ENCODE data around the gene HAL. TPM values are rescaled to one million over a fixed set of nuclear protein-coding genes. Genes with fewer than 3 reads are reported as not detected.

Gene HAL
- polyA plus RNA-seq, 4 donors: 0.31 to 8.7 (median 1.1) TPM

GRCh38 chr12:95949477-95950206 is 46.5 kb downstream of the HAL start:
- DNase-seq: no peak
- no peaks in the 10 kb centered on the region for H3K27me3 ChIP-seq (ENCODE audit: control insufficient read depth in 3 of 3, insufficient read depth in 3 of 3, low read length in 3 of 3)
- 54 to 77% (median 60%) methylated on average over 4 of the region's 4 CpGs for WGBS, 3 donors
- no peak overlapping the region for H3K27ac ChIP-seq (ENCODE audit: low read depth in 1 of 3, low read length in 2 of 3)
- no peaks in the 10 kb centered on the region for H3K36me3 ChIP-seq (ENCODE audit: control insufficient read depth in 3 of 3, insufficient read depth in 2 of 3, low read depth in 1 of 3, low read length in 3 of 3)
- no peak for FAIRE-seq
- H3K4me3 ChIP-seq (ENCODE audit: low read depth in 1 of 3, low read length in 3 of 3): no peak overlapping the region
- H3K9me3 ChIP-seq (ENCODE audit: control insufficient read depth in 2 of 2, insufficient read depth in 1 of 2, low read depth in 1 of 2, low read length in 1 of 2): no peaks in the 10 kb centered on the region
- H3K4me1 ChIP-seq (ENCODE audit: control insufficient read depth in 3 of 3, insufficient read depth in 2 of 3, low read depth in 1 of 3, low read length in 2 of 3): no peaks in the 10 kb centered on the region

GRCh38 chr12:95944108-95944704 is 51.9 kb downstream of the HAL start:
- H3K9me3 ChIP-seq (ENCODE audit: control insufficient read depth in 2 of 2, insufficient read depth in 1 of 2, low read depth in 1 of 2, low read length in 1 of 2): no peaks in the 10 kb centered on the region
- H3K27me3 ChIP-seq (ENCODE audit: control insufficient read depth in 3 of 3, insufficient read depth in 3 of 3, low read length in 3 of 3): peaks cover 0 to 7% (median 0%) of the 10 kb centered on the region in 3 donors
- WGBS, 3 donors: 74 to 86% (median 81%) methylated on average over 10 of the region's 10 CpGs
- FAIRE-seq (no peak), DNase-seq (no peak)
- H3K4me1 ChIP-seq (ENCODE audit: control insufficient read depth in 3 of 3, insufficient read depth in 2 of 3, low read depth in 1 of 3, low read length in 2 of 3): peaks cover 0 to 5% (median 0%) of the 10 kb centered on the region in 3 donors
- H3K36me3 ChIP-seq (ENCODE audit: control insufficient read depth in 3 of 3, insufficient read depth in 2 of 3, low read depth in 1 of 3, low read length in 3 of 3): no peaks in the 10 kb centered on the region
- no peak overlapping the region for H3K27ac ChIP-seq (ENCODE audit: low read depth in 1 of 3, low read length in 2 of 3)
- no peak overlapping the region for H3K4me3 ChIP-seq (ENCODE audit: low read depth in 1 of 3, low read length in 3 of 3)

GRCh38 chr12:95943330-95943842 is 52.8 kb downstream of the HAL start, which contains the start of gene AMDHD1:
TSS of gene AMDHD1 (plus strand) at chr12:95943331. CDS start at chr12:95943399, 68 bp downstream.
- H3K27ac ChIP-seq (ENCODE audit: low read depth in 1 of 3, low read length in 2 of 3): peak within 1 kb of the TSS; percentile 76 to 93 (median 81)
- FAIRE-seq (no peak), DNase-seq (peak; percentile 40 to 85)
- H3K27me3 ChIP-seq (ENCODE audit: control insufficient read depth in 3 of 3, insufficient read depth in 3 of 3, low read length in 3 of 3): peaks cover 0 to 7% (median 0%) of the 10 kb centered on the region in 3 donors
- peaks cover 0 to 5% (median 0%) of the 10 kb centered on the region in 3 donors for H3K4me1 ChIP-seq (ENCODE audit: control insufficient read depth in 3 of 3, insufficient read depth in 2 of 3, low read depth in 1 of 3, low read length in 2 of 3)
- H3K4me3 ChIP-seq (ENCODE audit: low read depth in 1 of 3, low read length in 3 of 3): peak within 1 kb of the TSS; percentile 82 to 88 (median 87)
- WGBS, 3 donors: 0 to 1% (median 1%) methylated on average over 32 to 38 of the region's 38 CpGs
- H3K9me3 ChIP-seq (ENCODE audit: control insufficient read depth in 2 of 2, insufficient read depth in 1 of 2, low read depth in 1 of 2, low read length in 1 of 2): no peaks in the 10 kb centered on the region
- H3K36me3 ChIP-seq (ENCODE audit: control insufficient read depth in 3 of 3, insufficient read depth in 2 of 3, low read depth in 1 of 3, low read length in 3 of 3): no peaks in the 10 kb centered on the region

GRCh38 chr12:95942524-95943329 is 53.4 kb downstream of the HAL start, which contains the start of gene CCDC38:
TSS of gene CCDC38 (minus strand) at chr12:95942614. CDS start at chr12:95936509, 6,105 bp downstream.
- 0% methylated on average over 35 to 51 of the region's 51 CpGs for WGBS, 3 donors
- peak within 1 kb of the TSS; percentile 82 to 88 (median 87) for H3K4me3 ChIP-seq (ENCODE audit: low read depth in 1 of 3, low read length in 3 of 3)
- H3K36me3 ChIP-seq (ENCODE audit: control insufficient read depth in 3 of 3, insufficient read depth in 2 of 3, low read depth in 1 of 3, low read length in 3 of 3): no peaks in the 10 kb centered on the region
- FAIRE-seq (no peak), DNase-seq (peak; percentile 91)
- H3K27ac ChIP-seq (ENCODE audit: low read depth in 1 of 3, low read length in 2 of 3): peak within 1 kb of the TSS; percentile 76 to 93 (median 81)
- peaks cover 0 to 5% (median 0%) of the 10 kb centered on the region in 3 donors for H3K4me1 ChIP-seq (ENCODE audit: control insufficient read depth in 3 of 3, insufficient read depth in 2 of 3, low read depth in 1 of 3, low read length in 2 of 3)
- H3K27me3 ChIP-seq (ENCODE audit: control insufficient read depth in 3 of 3, insufficient read depth in 3 of 3, low read length in 3 of 3): peaks cover 0 to 7% (median 0%) of the 10 kb centered on the region in 3 donors
- H3K9me3 ChIP-seq (ENCODE audit: control insufficient read depth in 2 of 2, insufficient read depth in 1 of 2, low read depth in 1 of 2, low read length in 1 of 2): no peaks in the 10 kb centered on the region

- DNase-seq: peak in 1 of 2 donors; percentile 8
These were observed 54.0 kb downstream of the HAL start for GRCh38 chr12:95942101-95942523.

GRCh38 chr12:95940514-95940913 is 55.6 kb downstream of the HAL start:
- no peaks in the 10 kb centered on the region for H3K36me3 ChIP-seq (ENCODE audit: control insufficient read depth in 3 of 3, insufficient read depth in 2 of 3, low read depth in 1 of 3, low read length in 3 of 3)
- H3K27ac ChIP-seq (ENCODE audit: low read depth in 1 of 3, low read length in 2 of 3): no peak overlapping the region
- peaks cover 0 to 5% (median 0%) of the 10 kb centered on the region in 3 donors for H3K4me1 ChIP-seq (ENCODE audit: control insufficient read depth in 3 of 3, insufficient read depth in 2 of 3, low read depth in 1 of 3, low read length in 2 of 3)
- no peak overlapping the region for H3K4me3 ChIP-seq (ENCODE audit: low read depth in 1 of 3, low read length in 3 of 3)
- DNase-seq (no peak), FAIRE-seq (no peak)
- WGBS, 3 donors: 58 to 70% (median 67%) methylated on average over 6 of the region's 6 CpGs
- no peaks in the 10 kb centered on the region for H3K9me3 ChIP-seq (ENCODE audit: control insufficient read depth in 2 of 2, insufficient read depth in 1 of 2, low read depth in 1 of 2, low read length in 1 of 2)
- H3K27me3 ChIP-seq (ENCODE audit: control insufficient read depth in 3 of 3, insufficient read depth in 3 of 3, low read length in 3 of 3): peaks cover 0 to 7% (median 0%) of the 10 kb centered on the region in 3 donors

More at GRCh38 chr12:95942101-95942523, 54.0 kb downstream of the HAL start:
- Histone ChIP-seq H3K4me1 (ENCODE audit: control insufficient read depth in 3 of 3, insufficient read depth in 2 of 3, low read depth in 1 of 3, low read length in 2 of 3) (peaks cover 0 to 5% (median 0%) of the 10 kb centered on the region in 3 donors), H3K9me3 (ENCODE audit: control insufficient read depth in 2 of 2, insufficient read depth in 1 of 2, low read depth in 1 of 2, low read length in 1 of 2) (no peaks in the 10 kb centered on the region), H3K27me3 (ENCODE audit: control insufficient read depth in 3 of 3, insufficient read depth in 3 of 3, low read length in 3 of 3) (peaks cover 0 to 7% (median 0%) of the 10 kb centered on the region in 3 donors), H3K27ac (ENCODE audit: low read depth in 1 of 3, low read length in 2 of 3) (peak overlapping the region in 2 of 3 donors; percentile 76 to 93), H3K4me3 (ENCODE audit: low read depth in 1 of 3, low read length in 3 of 3) (peak overlapping the region; percentile 82 to 88 (median 87)), H3K36me3 (ENCODE audit: control insufficient read depth in 3 of 3, insufficient read depth in 2 of 3, low read depth in 1 of 3, low read length in 3 of 3) (no peaks in the 10 kb centered on the region)
- 3 to 14% (median 9%) methylated on average over 13 of the region's 13 CpGs for WGBS, 3 donors
- no peak for FAIRE-seq
